ENCODE results near the gene KMO.

The KMO gene

GRCh38 chr1:241639623-241640148 lies 107.5 kb downstream of the KMO start:
- H3K27ac Mint-ChIP-seq, result peak overlapping the region; percentile 60
- H3K9me3 Mint-ChIP-seq, result peaks cover 6% of the 10 kb centered on the region
- no peaks in the 10 kb centered on the region for H3K36me3 Mint-ChIP-seq
- ATAC-seq, result peak; percentile 71
- peaks cover 39% of the 10 kb centered on the region for H3K4me1 Mint-ChIP-seq
- DNase-seq (ENCODE audit: low spot score in 2 of 2), result peak in 1 of 2 donors; percentile 77
- H3K4me3 Mint-ChIP-seq, result peak overlapping the region; percentile 80

GRCh38 chr1:241640149-241640866 lies 108.1 kb downstream of the KMO start, which contains the start of the genes CHML and OPN3:
TSS of gene CHML (minus strand) at chr1:241640369. CDS start at chr1:241635766, 4,603 bp downstream.
TSS of gene OPN3 (minus strand) at chr1:241640369. CDS start at chr1:241640254, 115 bp downstream.
- Mint-ChIP-seq H3K4me3 (peak within 1 kb of the TSS; percentile 80), H3K36me3 (no peaks in the 10 kb centered on the region), H3K9me3 (peaks cover 6% of the 10 kb centered on the region), H3K27ac (peak within 1 kb of the TSS; percentile 63), H3K4me1 (peaks cover 39% of the 10 kb centered on the region)
- ATAC-seq (peak; percentile 98), DNase-seq (ENCODE audit: low spot score in 2 of 2) (peak; percentile 94)

- H3K27ac Mint-ChIP-seq, result peak overlapping the region; percentile 63
- ATAC-seq (no peak), DNase-seq (ENCODE audit: low spot score in 2 of 2) (no peak)
- H3K36me3 Mint-ChIP-seq, result no peaks in the 10 kb centered on the region
- peaks cover 6% of the 10 kb centered on the region for H3K9me3 Mint-ChIP-seq
- H3K4me1 Mint-ChIP-seq, result peaks cover 39% of the 10 kb centered on the region
- peak overlapping the region; percentile 80 for H3K4me3 Mint-ChIP-seq
These were observed 108.9 kb downstream of the KMO start for GRCh38 chr1:241640867-241641622.

- no peak overlapping the region for H3K27ac Mint-ChIP-seq
- ATAC-seq (no peak), DNase-seq (ENCODE audit: low spot score in 2 of 2) (no peak)
- no peak overlapping the region for H3K4me3 Mint-ChIP-seq
- peaks cover 6% of the 10 kb centered on the region for H3K9me3 Mint-ChIP-seq
- H3K4me1 Mint-ChIP-seq, result peaks cover 36% of the 10 kb centered on the region
- no peaks in the 10 kb centered on the region for H3K36me3 Mint-ChIP-seq
These were observed 109.8 kb downstream of the KMO start for GRCh38 chr1:241641773-241642592.

- DNase-seq (ENCODE audit: low spot score in 2 of 2) (no peak), ATAC-seq (no peak)
- Mint-ChIP-seq H3K9me3 (peaks cover 6% of the 10 kb centered on the region), H3K4me1 (peaks cover 30% of the 10 kb centered on the region), H3K36me3 (no peaks in the 10 kb centered on the region), H3K27ac (no peak overlapping the region), H3K4me3 (no peak overlapping the region)
These were observed 110.4 kb downstream of the KMO start for GRCh38 chr1:241642593-241642944.

GRCh38 chr1:241644259-241644658 lies 112.1 kb downstream of the KMO start:
- Mint-ChIP-seq H3K9me3 (peaks cover 6% of the 10 kb centered on the region), H3K36me3 (no peaks in the 10 kb centered on the region), H3K4me3 (no peak overlapping the region), H3K4me1 (peaks cover 16% of the 10 kb centered on the region), H3K27ac (no peak overlapping the region)
- DNase-seq (ENCODE audit: low spot score in 2 of 2) (no peak), ATAC-seq (no peak)

- no peak for DNase-seq (ENCODE audit: low spot score in 2 of 2)
- Mint-ChIP-seq H3K4me1 (peaks cover 16% of the 10 kb centered on the region), H3K9me3 (peaks cover 6% of the 10 kb centered on the region), H3K4me3 (no peak overlapping the region), H3K27ac (no peak overlapping the region), H3K36me3 (no peaks in the 10 kb centered on the region)
- ATAC-seq, result no peak
These were observed 113.0 kb downstream of the KMO start for GRCh38 chr1:241645199-241645598.

Measured in stimulated activated effector memory CD8-positive, alpha-beta T cell treated with anti-CD3 and anti-CD28 coated beads, Interleukin-12 subunit alpha, Interleukin-12 subunit beta, amount 100 ng/mL, for 72 hours (primary cell).